Upper lobe of left lung (tissue), 4 donors: Measurements from ENCODE around the gene ALDH8A1.

Source experiments
- EP300 ChIP-seq, 4 donors: sonication (generic); formaldehyde crosslinking; IDR thresholded peaks; one replicate each; pipeline ENCODE4 v1.5.1; 2017; ENCODE audit warnings: antibody characterized with exemption in 4 of 4, control low read depth in 2 of 4
- POLR2A ChIP-seq, 4 donors: fragments of 450-650 bp; IDR thresholded peaks; one replicate each; pipeline ENCODE4 v1.5.1; 2016 to 2017; ENCODE audit warnings: antibody characterized with exemption in 4 of 4, mild to moderate bottlenecking in 2 of 4
- POLR2AphosphoS5 ChIP-seq, 2 donors: sonication (generic); formaldehyde crosslinking; IDR thresholded peaks; one replicate each; pipeline ENCODE4 v1.5.1; 2017; ENCODE audit warnings: antibody characterized with exemption in 2 of 2
- TF ChIP-seq, protein P1 (sequence below), 6 experiments: fragments of 450-650 bp in 4 of 6; fragments of 200-600 bp in 2 of 6; sonication (generic) in 2 of 6; IDR thresholded peaks; one replicate each; pipeline ENCODE4 v1.5.1; 2016 to 2019; ENCODE audit warnings: antibody characterized with exemption in 6 of 6

DNA sequence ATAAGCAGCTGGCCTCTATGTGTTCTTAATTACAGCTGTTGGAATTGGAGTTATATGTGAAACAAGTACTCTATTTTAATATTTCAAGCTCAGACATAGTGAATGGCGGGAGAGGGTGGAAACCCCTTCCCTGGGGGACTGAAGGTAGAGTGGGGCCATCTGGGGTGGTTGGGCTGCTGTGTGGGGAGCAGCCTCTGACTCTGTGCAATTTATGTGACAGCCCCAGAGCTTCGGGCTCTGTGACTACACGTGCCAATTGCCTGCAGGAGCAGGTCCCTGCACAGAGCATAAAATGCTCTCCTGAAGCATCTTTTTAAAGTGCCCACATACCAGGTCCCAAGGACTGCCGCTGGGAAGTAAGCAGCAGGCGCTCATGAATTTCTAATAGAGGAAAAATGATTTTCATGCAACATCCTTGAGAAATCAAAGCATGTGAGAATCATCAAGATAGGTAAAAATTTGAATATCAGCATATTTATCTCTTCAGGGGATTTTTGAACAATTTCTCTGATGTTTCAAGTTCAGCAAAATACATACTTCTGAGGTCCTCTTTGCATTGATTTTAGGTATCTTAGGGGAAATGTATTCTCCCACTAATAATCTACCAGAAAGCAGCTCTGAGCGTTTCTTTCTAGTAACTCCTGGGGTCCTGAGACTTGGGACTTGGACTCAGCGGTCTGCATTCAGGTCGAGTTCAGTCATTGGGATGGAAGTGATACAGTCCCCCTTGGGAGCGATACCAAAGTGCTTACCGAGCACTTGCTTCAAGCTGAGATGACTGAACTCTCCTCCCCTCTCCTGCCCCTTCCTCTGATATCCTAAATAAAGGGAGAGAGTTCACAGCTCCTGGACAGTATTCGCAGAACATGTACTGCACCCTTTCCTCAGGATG is 40.0 kb downstream of the ALDH8A1 start:
- TF ChIP-seq EP300 (IDR thresholded peaks at IDR 0.05), result no peak
- TF ChIP-seq, protein P1, sequence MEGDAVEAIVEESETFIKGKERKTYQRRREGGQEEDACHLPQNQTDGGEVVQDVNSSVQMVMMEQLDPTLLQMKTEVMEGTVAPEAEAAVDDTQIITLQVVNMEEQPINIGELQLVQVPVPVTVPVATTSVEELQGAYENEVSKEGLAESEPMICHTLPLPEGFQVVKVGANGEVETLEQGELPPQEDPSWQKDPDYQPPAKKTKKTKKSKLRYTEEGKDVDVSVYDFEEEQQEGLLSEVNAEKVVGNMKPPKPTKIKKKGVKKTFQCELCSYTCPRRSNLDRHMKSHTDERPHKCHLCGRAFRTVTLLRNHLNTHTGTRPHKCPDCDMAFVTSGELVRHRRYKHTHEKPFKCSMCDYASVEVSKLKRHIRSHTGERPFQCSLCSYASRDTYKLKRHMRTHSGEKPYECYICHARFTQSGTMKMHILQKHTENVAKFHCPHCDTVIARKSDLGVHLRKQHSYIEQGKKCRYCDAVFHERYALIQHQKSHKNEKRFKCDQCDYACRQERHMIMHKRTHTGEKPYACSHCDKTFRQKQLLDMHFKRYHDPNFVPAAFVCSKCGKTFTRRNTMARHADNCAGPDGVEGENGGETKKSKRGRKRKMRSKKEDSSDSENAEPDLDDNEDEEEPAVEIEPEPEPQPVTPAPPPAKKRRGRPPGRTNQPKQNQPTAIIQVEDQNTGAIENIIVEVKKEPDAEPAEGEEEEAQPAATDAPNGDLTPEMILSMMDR (IDR thresholded peaks at IDR 0.05), result no peak
- no peak for TF ChIP-seq POLR2AphosphoS5 (IDR thresholded peaks at IDR 0.05)
- no peak for TF ChIP-seq POLR2A (IDR thresholded peaks at IDR 0.05)
